ENCODE measurements around the gene DDX51. TPM values are rescaled to one million over a fixed set of nuclear protein-coding genes. Genes with fewer than 3 reads are reported as not detected.

Gene DDX51
- total and polyA plus RNA-seq, 2 of the 13 experiments (the other 11 are each of a cell fraction or from before 2014, with no cell fraction given) = 10.1 TPM

DNA sequence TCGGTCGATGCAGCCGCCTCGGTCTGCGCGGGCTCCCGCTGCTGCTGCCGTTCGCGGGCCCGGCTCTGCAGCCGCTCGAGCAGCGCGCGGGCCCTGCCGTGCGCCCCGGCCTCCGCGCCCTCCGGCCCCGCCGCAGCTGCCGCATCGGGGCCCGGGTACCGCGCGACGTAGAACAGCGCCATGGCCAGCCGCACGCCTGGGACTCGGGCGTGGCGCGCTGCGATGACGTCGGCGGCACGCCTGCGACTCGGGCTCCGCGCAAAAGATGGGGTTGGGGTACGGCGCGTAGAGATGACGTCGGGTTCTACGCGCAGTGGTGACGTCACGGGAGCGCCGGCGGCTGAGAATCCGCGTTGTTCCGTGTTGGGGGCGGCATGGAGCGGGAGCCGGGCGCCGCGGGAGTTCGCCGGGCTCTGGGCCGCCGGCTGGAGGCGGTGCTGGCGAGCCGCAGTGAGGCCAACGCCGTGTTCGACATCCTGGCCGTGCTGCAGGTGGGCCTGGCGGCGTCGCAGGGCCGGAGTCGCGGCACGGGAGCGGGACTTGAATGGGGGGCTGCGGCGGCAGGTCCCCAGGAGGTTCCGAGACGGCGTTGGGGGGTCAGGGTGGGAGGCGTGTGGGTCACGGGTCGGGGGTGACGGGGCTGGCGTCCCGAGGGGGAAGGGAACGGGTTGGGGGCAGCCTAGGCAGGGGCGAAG lies at the start of gene DDX51, which contains the start of gene NOC4L (continued):
- TF ChIP-seq, protein P1, sequence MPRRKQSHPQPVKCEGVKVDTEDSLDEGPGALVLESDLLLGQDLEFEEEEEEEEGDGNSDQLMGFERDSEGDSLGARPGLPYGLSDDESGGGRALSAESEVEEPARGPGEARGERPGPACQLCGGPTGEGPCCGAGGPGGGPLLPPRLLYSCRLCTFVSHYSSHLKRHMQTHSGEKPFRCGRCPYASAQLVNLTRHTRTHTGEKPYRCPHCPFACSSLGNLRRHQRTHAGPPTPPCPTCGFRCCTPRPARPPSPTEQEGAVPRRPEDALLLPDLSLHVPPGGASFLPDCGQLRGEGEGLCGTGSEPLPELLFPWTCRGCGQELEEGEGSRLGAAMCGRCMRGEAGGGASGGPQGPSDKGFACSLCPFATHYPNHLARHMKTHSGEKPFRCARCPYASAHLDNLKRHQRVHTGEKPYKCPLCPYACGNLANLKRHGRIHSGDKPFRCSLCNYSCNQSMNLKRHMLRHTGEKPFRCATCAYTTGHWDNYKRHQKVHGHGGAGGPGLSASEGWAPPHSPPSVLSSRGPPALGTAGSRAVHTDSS (CRISPR knock-in tag; conservative IDR thresholded peaks at IDR 0.05) = peak; percentile 92
- TF ChIP-seq ZNF382 (CRISPR knock-in tag; IDR thresholded peaks at IDR 0.05; ENCODE audit: borderline replicate concordance) (no peak), ADNP (CRISPR knock-in tag; IDR thresholded peaks at IDR 0.05) (no peak), NR1H2 (CRISPR knock-in tag; IDR thresholded peaks at IDR 0.05; ENCODE audit: borderline replicate concordance, low read depth) (peak; percentile 35; the same call in 1 of the 2 replicates), SPEN (CRISPR knock-in tag; IDR thresholded peaks at IDR 0.05; ENCODE audit: low read depth) (peak; percentile 98), KMT2A (CRISPR knock-in tag; IDR thresholded peaks at IDR 0.05) (peak; percentile 96), ZBTB42 (CRISPR knock-in tag; IDR thresholded peaks at IDR 0.05) (no peak), ZNF430 (CRISPR knock-in tag; IDR thresholded peaks at IDR 0.05) (peak; percentile 31; the same call in 1 of the 2 replicates), PCBP1 (IDR thresholded peaks at IDR 0.05; ENCODE audit: borderline replicate concordance, low read depth, low read length) (no peak), HNRNPL (IDR thresholded peaks at IDR 0.05; ENCODE audit: low read depth, low read length) (no peak), FOXO1 (CRISPR knock-in tag; IDR thresholded peaks at IDR 0.05) (peak; percentile 88), ZNF766 (CRISPR knock-in tag; IDR thresholded peaks at IDR 0.05; ENCODE audit: borderline replicate concordance) (0 out of 2 replicates have a peak, but pooled peaks have one; percentile 66), TOE1 (CRISPR knock-in tag; IDR thresholded peaks at IDR 0.05) (peak; percentile 61; the same call in 1 of the 2 replicates)
- TF ChIP-seq, protein P2, sequence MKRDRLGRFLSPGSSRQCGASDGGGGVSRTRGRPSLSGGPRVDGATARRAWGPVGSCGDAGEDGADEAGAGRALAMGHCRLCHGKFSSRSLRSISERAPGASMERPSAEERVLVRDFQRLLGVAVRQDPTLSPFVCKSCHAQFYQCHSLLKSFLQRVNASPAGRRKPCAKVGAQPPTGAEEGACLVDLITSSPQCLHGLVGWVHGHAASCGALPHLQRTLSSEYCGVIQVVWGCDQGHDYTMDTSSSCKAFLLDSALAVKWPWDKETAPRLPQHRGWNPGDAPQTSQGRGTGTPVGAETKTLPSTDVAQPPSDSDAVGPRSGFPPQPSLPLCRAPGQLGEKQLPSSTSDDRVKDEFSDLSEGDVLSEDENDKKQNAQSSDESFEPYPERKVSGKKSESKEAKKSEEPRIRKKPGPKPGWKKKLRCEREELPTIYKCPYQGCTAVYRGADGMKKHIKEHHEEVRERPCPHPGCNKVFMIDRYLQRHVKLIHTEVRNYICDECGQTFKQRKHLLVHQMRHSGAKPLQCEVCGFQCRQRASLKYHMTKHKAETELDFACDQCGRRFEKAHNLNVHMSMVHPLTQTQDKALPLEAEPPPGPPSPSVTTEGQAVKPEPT (CRISPR knock-in tag; IDR thresholded peaks at IDR 0.05; ENCODE audit: low read depth) = no peak
- TF ChIP-seq, protein P3, sequence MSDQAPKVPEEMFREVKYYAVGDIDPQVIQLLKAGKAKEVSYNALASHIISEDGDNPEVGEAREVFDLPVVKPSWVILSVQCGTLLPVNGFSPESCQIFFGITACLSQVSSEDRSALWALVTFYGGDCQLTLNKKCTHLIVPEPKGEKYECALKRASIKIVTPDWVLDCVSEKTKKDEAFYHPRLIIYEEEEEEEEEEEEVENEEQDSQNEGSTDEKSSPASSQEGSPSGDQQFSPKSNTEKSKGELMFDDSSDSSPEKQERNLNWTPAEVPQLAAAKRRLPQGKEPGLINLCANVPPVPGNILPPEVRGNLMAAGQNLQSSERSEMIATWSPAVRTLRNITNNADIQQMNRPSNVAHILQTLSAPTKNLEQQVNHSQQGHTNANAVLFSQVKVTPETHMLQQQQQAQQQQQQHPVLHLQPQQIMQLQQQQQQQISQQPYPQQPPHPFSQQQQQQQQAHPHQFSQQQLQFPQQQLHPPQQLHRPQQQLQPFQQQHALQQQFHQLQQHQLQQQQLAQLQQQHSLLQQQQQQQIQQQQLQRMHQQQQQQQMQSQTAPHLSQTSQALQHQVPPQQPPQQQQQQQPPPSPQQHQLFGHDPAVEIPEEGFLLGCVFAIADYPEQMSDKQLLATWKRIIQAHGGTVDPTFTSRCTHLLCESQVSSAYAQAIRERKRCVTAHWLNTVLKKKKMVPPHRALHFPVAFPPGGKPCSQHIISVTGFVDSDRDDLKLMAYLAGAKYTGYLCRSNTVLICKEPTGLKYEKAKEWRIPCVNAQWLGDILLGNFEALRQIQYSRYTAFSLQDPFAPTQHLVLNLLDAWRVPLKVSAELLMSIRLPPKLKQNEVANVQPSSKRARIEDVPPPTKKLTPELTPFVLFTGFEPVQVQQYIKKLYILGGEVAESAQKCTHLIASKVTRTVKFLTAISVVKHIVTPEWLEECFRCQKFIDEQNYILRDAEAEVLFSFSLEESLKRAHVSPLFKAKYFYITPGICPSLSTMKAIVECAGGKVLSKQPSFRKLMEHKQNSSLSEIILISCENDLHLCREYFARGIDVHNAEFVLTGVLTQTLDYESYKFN (CRISPR knock-in tag; conservative IDR thresholded peaks at IDR 0.05) = 0 out of 2 replicates have a peak, but pooled peaks have one; percentile 26
- TF ChIP-seq, protein P4, sequence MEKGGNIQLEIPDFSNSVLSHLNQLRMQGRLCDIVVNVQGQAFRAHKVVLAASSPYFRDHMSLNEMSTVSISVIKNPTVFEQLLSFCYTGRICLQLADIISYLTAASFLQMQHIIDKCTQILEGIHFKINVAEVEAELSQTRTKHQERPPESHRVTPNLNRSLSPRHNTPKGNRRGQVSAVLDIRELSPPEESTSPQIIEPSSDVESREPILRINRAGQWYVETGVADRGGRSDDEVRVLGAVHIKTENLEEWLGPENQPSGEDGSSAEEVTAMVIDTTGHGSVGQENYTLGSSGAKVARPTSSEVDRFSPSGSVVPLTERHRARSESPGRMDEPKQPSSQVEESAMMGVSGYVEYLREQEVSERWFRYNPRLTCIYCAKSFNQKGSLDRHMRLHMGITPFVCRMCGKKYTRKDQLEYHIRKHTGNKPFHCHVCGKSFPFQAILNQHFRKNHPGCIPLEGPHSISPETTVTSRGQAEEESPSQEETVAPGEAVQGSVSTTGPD (CRISPR knock-in tag; IDR thresholded peaks at IDR 0.05) = no peak
- TF ChIP-seq, protein P5, sequence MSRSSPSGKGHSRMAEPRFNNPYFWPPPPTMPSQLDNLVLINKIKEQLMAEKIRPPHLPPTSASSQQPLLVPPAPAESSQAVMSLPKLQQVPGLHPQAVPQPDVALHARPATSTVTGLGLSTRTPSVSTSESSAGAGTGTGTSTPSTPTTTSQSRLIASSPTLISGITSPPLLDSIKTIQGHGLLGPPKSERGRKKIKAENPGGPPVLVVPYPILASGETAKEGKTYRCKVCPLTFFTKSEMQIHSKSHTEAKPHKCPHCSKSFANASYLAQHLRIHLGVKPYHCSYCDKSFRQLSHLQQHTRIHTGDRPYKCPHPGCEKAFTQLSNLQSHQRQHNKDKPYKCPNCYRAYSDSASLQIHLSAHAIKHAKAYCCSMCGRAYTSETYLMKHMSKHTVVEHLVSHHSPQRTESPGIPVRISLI (CRISPR knock-in tag; IDR thresholded peaks at IDR 0.05; ENCODE audit: borderline replicate concordance) = no peak
- TF ChIP-seq, protein P6, sequence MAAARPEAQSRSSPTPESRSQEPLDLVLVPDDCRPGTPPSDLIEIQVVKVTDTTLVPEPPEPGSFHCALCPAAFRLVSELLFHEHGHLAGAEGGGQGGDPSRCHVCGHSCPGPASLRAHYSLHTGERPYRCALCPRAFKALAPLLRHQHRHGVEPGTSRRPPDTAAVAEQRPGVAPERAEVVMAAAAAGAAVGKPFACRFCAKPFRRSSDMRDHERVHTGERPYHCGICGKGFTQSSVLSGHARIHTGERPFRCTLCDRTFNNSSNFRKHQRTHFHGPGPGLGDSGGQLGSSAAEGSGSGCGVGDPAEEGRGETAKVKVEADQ (CRISPR knock-in tag; IDR thresholded peaks at IDR 0.05; ENCODE audit: borderline replicate concordance) = peak; percentile 69; the same call in 1 of the 2 replicates
